Peyer's patch (tissue), 4 donors: ENCODE data around the gene TAF1B. TPM values are rescaled to one million over a fixed set of nuclear protein-coding genes. Genes with fewer than 3 reads are reported as not detected.

Source experiments
- DNase-seq, 3 donors: peaks; one replicate each; pipeline ENCODE4 v3.0.0-alpha.2; 2017 to 2019
- H3K27ac ChIP-seq, 4 donors: fragments of 200-600 bp; sonication (generic); one replicate each; pipeline ENCODE4 v1.5.1; 2016 to 2019
- H3K27me3 ChIP-seq, 2 donors: fragments of 200-600 bp; sonication (generic); one replicate each; pipeline ENCODE4 v1.5.1; 2019
- H3K36me3 ChIP-seq, 3 donors: fragments of 200-600 bp; sonication (generic); one replicate each; pipeline ENCODE4 v1.5.1; 2016 to 2019
- H3K4me1 ChIP-seq, 4 donors: fragments of 200-600 bp; sonication (generic); one replicate each; pipeline ENCODE4 v1.5.1; 2016 to 2019
- H3K4me3 ChIP-seq, 4 donors: fragments of 200-600 bp; sonication (generic); 1 replicate in 3 of 4; 2 replicates in 1 of 4; pipeline ENCODE4 v1.5.1; 2016 to 2019; ENCODE audit warnings: mild to moderate bottlenecking in 1 of 4
- H3K9me3 ChIP-seq, 4 donors: fragments of 200-600 bp; sonication (generic); one replicate each; pipeline ENCODE4 v1.5.1; 2016 to 2019; ENCODE audit warnings: mild to moderate bottlenecking in 1 of 4
- CTCF ChIP-seq, 6 experiments: fragments of 450-650 bp in 4 of 6; fragments of 200-600 bp in 2 of 6; sonication (generic) in 1 of 6; IDR thresholded peaks; one replicate each; pipeline ENCODE4 v1.5.1; 2017 to 2019; ENCODE audit warnings: antibody characterized with exemption in 6 of 6, mild to moderate bottlenecking in 3 of 6, moderate library complexity in 1 of 6
- POLR2A ChIP-seq, 2 donors: fragments of 450-650 bp; IDR thresholded peaks; one replicate each; pipeline ENCODE4 v1.5.1; 2017; ENCODE audit warnings: antibody characterized with exemption in 2 of 2, mild to moderate bottlenecking in 2 of 2, moderate library complexity in 2 of 2
- total RNA-seq, 4 donors: library from RNA; depleted of rRNA; stranded (reverse); fragments of >200 nt; gene quantifications; one replicate each; pipeline ENCODE4 v1.1.0, GENCODE V29; 2016

Gene TAF1B
- total RNA-seq, 4 donors from 2014 or later = 8.6 to 33.0 (median 12.5) TPM

- no peaks in the 10 kb centered on the region for H3K9me3 ChIP-seq
- TF ChIP-seq POLR2A (IDR thresholded peaks at IDR 0.05) (no peak), CTCF (IDR thresholded peaks at IDR 0.05) (no peak)
- no peaks in the 10 kb centered on the region for H3K36me3 ChIP-seq
- DNase-seq = peak in 2 of 3 donors; percentile 30 to 65
- H3K27me3 ChIP-seq = peaks cover 0 to 6% of the 10 kb centered on the region in 2 donors
- peaks cover 0 to 13% (median 4%) of the 10 kb centered on the region in 4 donors for H3K4me1 ChIP-seq
- peak overlapping the region; percentile 73 to 89 (median 84) for H3K4me3 ChIP-seq
- H3K27ac ChIP-seq = peak overlapping the region in 3 of 4 donors; percentile 29 to 72 (median 68)
Observed at GRCh38 chr2:9950521-9951271, 107.4 kb downstream of the TAF1B start.

- no peaks in the 10 kb centered on the region for H3K36me3 ChIP-seq
- H3K27ac ChIP-seq = peak overlapping the region in 3 of 4 donors; percentile 29 to 72 (median 68)
- DNase-seq = no peak
- TF ChIP-seq POLR2A (IDR thresholded peaks at IDR 0.05) = no peak
- TF ChIP-seq CTCF (IDR thresholded peaks at IDR 0.05) = no peak
- H3K4me3 ChIP-seq = peak overlapping the region; percentile 73 to 89 (median 84)
- H3K9me3 ChIP-seq = no peaks in the 10 kb centered on the region
- peaks cover 0 to 13% (median 4%) of the 10 kb centered on the region in 4 donors for H3K4me1 ChIP-seq
- peaks cover 0 to 6% of the 10 kb centered on the region in 2 donors for H3K27me3 ChIP-seq
Observed at GRCh38 chr2:9951272-9951521, 107.9 kb downstream of the TAF1B start.

- peaks cover 0 to 13% (median 4%) of the 10 kb centered on the region in 4 donors for H3K4me1 ChIP-seq
- peaks cover 0 to 6% of the 10 kb centered on the region in 2 donors for H3K27me3 ChIP-seq
- no peaks in the 10 kb centered on the region for H3K36me3 ChIP-seq
- peak; percentile 86 to 97 (median 96) for DNase-seq
- H3K27ac ChIP-seq = peak within 1 kb of the TSS in 3 of 4 donors; percentile 29 to 72 (median 68)
- TF ChIP-seq CTCF (IDR thresholded peaks at IDR 0.05) (no peak), POLR2A (IDR thresholded peaks at IDR 0.05) (no peak)
- H3K4me3 ChIP-seq = peak within 1 kb of the TSS; percentile 73 to 89 (median 84)
- H3K9me3 ChIP-seq = no peaks in the 10 kb centered on the region
Observed at GRCh38 chr2:9951522-9952285, 108.4 kb downstream of the TAF1B start, which contains the start of gene GRHL1. Gene GRHL1 (plus strand): TSS chr2:9951693. CDS start chr2:9951834, 141 bp downstream.

GRCh38 chr2:9952286-9952737 is 109.0 kb downstream of the TAF1B start:
- no peak for DNase-seq
- H3K27ac ChIP-seq = peak overlapping the region in 1 of 4 donors; percentile 69

More at GRCh38 chr2:9952286-9952737, 109.0 kb downstream of the TAF1B start:
- Histone ChIP-seq H3K4me1 (peaks cover 0 to 13% (median 4%) of the 10 kb centered on the region in 4 donors), H3K36me3 (no peaks in the 10 kb centered on the region), H3K9me3 (no peaks in the 10 kb centered on the region), H3K4me3 (peak overlapping the region; percentile 73 to 89 (median 84)), H3K27me3 (peaks cover 0 to 6% of the 10 kb centered on the region in 2 donors)
- TF ChIP-seq CTCF (IDR thresholded peaks at IDR 0.05) (no peak), POLR2A (IDR thresholded peaks at IDR 0.05) (no peak)
